Stimulated activated CD8-positive, alpha-beta memory T cell treated with anti-CD3 and anti-CD28 coated beads, Interleukin-12 subunit alpha, Interleukin-12 subunit beta, amount 100 ng/mL, for 4 hours (primary cell): Measurements from ENCODE around the gene FEN1.
A peak's percentile ranks its signal among the peaks of the same experiment; 100 is the strongest.

Experiments used
- DNase-seq: peaks from one replicate; pipeline ENCODE4 v3.0.0-alpha.2; 2020; ENCODE audit warnings: low read depth

FEN1 gene

DNA sequence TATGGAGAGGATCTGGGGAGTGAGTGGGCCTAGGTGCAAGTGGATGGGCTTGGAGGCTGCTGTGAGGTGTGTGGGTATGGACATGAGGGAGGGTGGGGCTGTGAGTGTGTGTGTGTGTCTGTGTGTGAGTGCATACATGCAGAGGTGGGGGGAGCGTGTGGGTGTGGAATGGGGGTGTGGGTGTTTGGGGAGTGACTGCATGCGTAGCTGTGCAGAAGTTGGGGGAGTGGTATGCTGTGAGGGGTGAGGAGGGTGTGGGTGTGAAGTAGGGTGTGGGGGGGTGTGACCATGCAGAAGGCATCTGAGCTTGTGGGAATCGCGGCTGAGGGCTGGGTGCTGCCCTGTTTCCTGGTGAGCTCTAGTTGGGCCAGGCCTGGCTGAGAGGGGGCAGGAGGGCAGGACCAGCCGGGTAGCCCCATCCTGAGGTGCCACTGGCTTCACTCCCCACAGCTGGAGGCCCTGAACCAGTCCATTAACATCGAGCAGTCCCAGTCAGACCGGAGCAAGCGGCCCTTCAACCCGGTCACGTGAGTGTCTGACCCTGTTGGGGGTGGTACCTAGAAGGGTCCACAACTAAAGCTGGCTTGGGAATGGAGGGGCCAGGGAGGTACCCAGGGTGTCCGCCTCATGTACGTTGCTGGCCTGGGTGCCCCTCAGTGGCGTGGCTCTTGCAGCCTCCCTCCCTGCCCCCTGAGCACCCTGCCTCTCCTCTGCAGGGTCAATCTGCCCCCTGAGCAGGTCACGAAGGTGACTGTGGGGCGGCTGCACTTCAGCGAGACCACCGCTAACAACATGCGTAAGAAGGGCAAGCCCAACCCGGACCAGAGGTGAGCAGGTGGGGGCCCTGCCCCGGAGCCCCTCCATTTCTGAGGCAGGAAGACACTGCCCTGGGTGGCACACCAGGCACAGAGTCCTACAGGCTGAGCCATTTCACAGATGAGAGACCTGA is 16.8 kb upstream of the FEN1 start:
- no peak for DNase-seq

DNA sequence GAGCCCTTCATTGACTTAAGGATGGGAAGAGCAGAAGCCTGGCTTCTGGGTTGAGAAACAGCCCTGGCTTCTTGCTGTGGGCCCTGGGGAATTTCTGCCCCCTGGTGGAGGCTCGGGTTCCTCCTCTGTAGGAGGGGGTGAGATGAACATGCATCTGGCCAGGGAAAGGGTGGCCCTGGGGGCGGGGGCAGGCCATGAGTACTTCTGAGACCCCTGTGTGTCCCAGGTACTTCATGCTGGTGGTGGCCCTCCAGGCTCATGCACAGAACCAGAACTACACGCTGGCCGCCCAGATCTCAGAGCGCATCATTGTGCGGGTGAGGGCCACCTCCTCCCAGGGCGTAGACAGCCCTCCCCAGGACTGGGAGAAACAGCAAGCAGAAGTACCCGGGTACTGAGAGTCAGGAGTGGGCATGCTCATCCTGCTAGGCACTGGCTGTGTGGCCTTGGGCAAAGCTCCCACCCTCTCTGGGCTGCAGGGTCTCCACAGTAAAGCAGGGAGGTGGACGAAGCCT is 16.1 kb upstream of the FEN1 start:
- DNase-seq = no peak

DNA sequence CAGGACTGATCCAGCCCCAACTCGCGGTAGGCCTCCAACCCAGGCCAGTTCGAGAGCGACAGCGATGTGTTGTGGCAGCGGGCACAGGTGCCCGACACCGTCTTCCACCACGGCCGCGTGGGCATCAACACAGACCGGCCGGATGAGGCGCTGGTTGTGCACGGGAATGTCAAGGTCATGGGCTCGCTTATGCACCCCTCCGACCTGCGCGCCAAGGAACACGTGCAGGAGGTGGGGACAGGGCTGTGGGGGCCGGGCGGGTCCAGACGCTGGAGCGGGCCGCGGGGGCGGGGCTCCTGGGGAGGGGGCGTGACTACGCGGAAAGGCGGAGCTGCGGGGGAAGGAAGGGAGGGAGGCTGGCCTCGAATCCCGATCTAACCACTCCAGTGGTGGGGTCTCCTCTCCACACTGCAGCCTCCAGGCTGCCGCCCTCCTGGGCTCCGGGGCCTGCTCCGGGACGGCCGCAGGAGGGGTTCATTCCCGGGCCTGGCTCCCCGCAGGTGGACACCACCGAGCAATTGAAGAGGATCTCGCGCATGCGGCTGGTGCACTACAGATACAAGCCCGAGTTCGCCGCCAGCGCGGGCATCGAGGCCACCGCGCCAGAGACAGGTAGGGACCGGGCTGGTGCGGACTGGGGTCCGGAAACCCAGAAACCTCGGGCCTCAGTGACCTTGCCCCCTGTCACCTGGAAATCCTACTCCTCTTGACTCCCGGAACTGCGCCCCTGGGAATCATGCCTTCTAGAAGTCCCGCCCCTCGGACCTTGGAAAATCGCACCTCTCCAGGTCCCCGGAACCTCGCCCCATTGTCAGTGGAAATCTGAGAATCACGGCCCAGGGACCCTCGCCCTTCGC is 15.2 kb upstream of the FEN1 start:
- DNase-seq = peak; percentile 39

GRCh38 chr11:61778357-61778886 is 14.3 kb upstream of the FEN1 start:
- DNase-seq = no peak

GRCh38 chr11:61778920-61779650 is 13.6 kb upstream of the FEN1 start:
- no peak for DNase-seq

- DNase-seq = no peak
Measured at GRCh38 chr11:61779666-61780525, 12.8 kb upstream of the FEN1 start.

DNA sequence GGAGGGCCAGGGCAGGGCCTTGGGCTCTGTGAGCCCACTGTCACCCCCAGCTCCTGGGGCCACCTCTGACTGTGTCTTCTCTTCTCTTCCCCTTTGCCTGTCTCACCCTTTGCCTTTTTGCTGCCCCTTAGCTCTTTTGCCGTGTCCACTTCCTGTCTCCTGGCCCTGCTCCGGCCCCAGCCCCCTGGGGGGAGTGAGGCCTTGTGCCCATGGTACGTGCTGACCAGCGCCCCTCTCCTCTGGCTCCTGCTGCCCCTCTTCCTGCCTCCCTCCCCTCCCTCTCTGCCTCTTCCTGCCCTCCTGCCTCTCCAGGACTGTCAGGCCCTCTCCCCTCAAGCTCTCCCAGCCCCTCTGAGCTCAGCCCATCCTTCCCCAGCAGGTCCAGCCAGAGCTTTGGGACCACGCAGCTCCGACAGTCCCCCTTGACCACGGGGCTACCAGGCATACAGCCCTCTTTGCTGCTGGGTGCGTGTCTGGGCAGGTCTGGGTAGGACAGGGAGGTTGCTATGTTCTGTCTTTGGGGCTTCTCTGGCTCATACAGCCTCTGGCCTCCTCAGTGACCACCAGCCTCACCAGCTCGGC is 12.0 kb upstream of the FEN1 start:
- no peak for DNase-seq

GRCh38 chr11:61781585-61781984 is 11.1 kb upstream of the FEN1 start:
- DNase-seq = no peak

- DNase-seq = no peak
Measured at GRCh38 chr11:61782299-61782698, 10.4 kb upstream of the FEN1 start.

DNA sequence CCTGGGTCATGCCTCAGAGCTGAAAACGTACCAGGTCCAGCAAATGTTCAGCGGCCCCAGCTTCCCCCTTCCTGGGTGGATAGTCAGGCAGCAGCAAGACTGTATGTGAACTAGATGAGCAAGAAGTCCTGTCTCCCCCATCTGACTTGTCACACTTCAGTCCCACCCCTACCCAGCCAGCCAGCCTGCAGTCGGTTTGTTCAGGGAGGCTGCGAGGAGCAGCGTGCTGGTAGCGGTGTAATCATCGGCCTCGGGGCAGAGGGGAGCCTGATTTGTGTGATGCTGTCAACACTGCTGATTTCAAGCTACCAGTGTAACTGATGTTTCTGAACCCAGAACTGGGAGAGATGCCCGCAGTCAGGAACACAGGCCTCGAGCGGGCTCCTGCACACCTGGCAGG is 9.9 kb upstream of the FEN1 start:
- no peak for DNase-seq

DNA sequence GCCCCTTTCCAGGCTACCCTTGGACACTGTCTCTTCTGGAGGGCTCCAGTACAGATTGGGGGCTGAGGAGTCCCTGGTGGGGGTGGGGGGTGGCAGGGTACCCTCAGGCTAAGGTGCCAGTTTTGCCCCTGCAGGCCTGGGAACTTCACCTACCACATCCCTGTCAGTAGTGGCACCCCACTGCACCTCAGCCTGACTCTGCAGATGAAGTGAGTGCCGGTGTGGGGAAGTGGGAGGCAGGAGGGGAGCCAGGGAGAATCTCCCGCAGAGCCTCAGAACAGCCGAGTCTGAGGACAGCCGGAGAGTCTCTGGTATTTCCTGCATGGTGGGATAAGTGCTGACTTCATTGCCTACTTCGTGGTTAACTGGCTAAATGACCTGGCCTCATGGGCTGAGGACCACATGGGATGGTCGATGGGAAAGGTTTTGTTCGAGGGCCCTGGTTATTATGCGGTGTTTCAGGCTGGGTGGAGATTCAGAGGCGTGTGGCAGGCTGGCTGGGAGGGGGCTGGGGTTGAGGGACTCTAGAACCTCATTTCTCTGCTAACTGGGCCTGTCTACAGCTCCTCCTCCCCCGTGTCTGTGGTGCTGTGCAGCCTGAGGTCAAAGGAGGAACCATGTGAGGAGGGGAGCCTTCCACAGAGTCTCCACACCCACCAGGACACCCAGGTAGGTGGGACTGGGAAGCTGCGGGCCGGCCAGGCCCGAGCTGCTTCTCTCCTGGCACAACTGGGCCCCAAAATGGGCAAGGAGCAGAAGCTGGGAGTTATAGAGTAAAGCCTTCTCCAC is 8.8 kb upstream of the FEN1 start:
- no peak for DNase-seq

DNA sequence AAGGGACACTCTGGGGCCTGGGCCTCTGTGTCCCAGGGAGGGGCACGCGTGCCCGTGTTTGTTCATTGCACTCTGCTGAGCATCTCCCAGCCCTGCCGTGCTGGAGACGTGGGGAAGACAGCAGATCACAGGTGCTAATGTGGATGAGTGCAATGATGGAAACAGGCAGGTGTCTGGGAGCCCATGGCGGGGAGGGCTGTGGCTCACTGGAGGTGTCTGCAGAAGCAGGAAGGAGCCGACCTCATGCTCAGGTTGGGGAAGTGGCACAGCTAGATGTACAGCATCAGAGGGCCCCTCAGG is 8.3 kb upstream of the FEN1 start:
- DNase-seq = no peak

DNA sequence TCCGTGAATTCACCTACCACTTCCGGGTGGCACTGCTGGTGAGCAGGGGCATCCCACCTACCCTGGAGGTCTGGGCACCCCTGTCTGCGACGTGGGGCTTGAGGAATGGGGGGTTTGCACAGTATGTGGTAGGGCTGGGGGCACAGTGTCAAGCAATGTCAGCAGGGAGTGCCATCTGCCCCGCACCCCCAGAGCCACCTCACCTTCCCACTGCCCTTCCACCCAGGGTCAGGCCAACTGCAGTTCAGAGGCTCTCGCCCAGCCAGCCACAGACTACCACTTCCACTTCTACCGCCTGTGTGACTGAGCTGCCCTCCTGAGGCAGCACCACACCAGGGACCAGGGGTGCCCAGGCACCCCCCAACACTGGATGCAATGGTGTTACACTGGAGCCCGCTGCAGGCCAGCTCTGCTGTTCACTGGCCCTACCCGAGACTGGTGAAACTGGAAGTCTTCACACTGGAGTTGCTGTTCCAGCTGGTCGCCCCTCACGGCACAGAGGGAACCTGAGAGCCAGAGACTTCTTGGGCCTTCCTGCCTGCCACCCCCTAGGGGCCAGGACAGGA is 6.8 kb upstream of the FEN1 start:
- no peak for DNase-seq

GRCh38 chr11:61787928-61788491 is 4.7 kb upstream of the FEN1 start:
- DNase-seq = no peak

GRCh38 chr11:61791737-61792309 is 888 bp upstream of the FEN1 start:
- DNase-seq = no peak

DNA sequence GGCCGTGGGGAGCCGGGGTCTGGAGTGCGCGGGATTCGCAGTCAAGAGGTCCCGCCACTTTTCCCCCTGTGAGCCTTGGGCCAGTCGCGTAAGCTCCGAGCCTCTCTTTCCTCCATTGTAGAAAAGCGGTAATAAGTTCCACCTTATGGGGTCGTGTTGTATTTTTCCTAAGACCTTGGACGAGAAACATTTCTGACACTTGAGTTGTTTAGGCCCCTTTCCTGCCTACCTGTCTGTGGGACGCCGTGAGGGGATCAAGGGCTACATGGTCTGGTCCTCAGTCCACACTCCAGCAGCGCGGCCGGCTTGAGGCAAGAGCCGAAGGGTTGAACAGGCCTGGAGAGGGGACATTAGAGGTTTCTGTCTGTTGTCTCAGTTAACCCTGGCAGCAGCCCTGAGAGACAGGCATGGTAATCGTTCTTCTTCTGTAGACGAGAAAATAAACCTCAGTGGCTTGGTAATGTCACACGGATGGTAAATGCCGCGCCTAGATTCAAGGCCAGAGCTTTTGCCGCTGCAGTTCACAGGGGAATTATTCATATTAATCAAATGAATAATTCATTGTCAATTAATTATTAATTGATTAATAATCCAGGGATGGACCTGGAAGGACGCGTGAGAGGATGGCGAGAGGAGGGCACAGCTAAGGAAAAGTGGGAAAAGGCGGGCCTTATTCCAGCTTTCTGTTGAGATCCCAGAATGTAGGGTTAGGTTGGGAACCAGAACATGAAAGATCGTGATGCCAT is 545 bp downstream of the FEN1 start:
- no peak for DNase-seq

GRCh38 chr11:61793829-61794204 is 1.1 kb downstream of the FEN1 start:
- no peak for DNase-seq

DNA sequence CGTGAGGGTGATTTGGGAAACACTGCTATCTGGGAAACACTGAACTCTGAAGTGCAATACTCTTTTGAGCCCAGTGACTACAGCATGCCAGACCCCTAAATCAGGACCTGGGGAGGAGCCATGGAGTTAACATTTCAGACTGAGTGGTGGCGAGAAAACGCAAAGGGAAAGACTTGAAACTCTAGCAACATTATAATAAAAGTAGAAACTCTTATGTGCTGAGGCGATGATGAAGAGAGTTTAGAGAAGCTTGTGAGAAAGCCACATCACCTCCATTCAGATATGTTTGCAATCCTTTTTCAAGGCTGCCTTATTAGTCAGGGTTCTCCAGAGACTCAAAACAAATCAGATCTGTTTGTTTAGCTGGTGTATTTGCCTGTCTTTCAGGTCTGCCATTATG is 1.9 kb downstream of the FEN1 start:
- no peak for DNase-seq
